CMK (cell line): ENCODE results near the gene LRTM2.

Source experiments
- DNase-seq: peaks from one replicate; pipeline ENCODE4 v3.0.0-alpha.2; 2010; ENCODE audit warnings: low read depth

LRTM2 gene

GRCh38 chr12:1820191-1820895 is at the start of gene LRTM2:
Gene LRTM2, plus strand, starts transcription at chr12:1820565. Its CDS starts 7,584 bp downstream, at chr12:1828149.
- DNase-seq: no peak

GRCh38 chr12:1773937-1774655 is 46.3 kb upstream of the LRTM2 start:
- DNase-seq: no peak

GRCh38 chr12:1776170-1776921 is 44.0 kb upstream of the LRTM2 start:
- no peak for DNase-seq

- DNase-seq: no peak
These were observed 42.6 kb upstream of the LRTM2 start for GRCh38 chr12:1777798-1778197.

- DNase-seq: no peak
These were observed 41.5 kb upstream of the LRTM2 start for GRCh38 chr12:1778911-1779310.

- no peak for DNase-seq
These were observed 40.6 kb upstream of the LRTM2 start for GRCh38 chr12:1779783-1780182.

- no peak for DNase-seq
These were observed 38.6 kb upstream of the LRTM2 start for GRCh38 chr12:1781772-1782171.

- no peak for DNase-seq
These were observed 38.1 kb upstream of the LRTM2 start for GRCh38 chr12:1782215-1782614.

- DNase-seq: no peak
These were observed 32.7 kb upstream of the LRTM2 start for GRCh38 chr12:1787714-1788113.

- no peak for DNase-seq
These were observed 29.9 kb upstream of the LRTM2 start for GRCh38 chr12:1790444-1790843.

GRCh38 chr12:1791104-1791841 is 29.1 kb upstream of the LRTM2 start:
- DNase-seq: no peak

GRCh38 chr12:1792406-1792805 is 28.0 kb upstream of the LRTM2 start:
- DNase-seq: no peak

GRCh38 chr12:1793426-1794210 is 26.7 kb upstream of the LRTM2 start:
- DNase-seq: no peak

GRCh38 chr12:1794440-1795090 is 25.8 kb upstream of the LRTM2 start:
- DNase-seq: no peak

GRCh38 chr12:1795221-1795784 is 25.1 kb upstream of the LRTM2 start:
- no peak for DNase-seq

- peak; percentile 90 for DNase-seq
These were observed 24.4 kb upstream of the LRTM2 start for GRCh38 chr12:1795785-1796514.

- DNase-seq: peak; percentile 55
These were observed 23.8 kb upstream of the LRTM2 start for GRCh38 chr12:1796515-1797010.

GRCh38 chr12:1797011-1797901 is 23.1 kb upstream of the LRTM2 start:
- peak; percentile 78 for DNase-seq
